GM19035 (cell line): ENCODE data around the gene APOBEC3B.
"Not testable (repeated sequence)": the region's sequence is repeated elsewhere in the genome, so short reads cannot be mapped to it uniquely, and the experiment has no call there.

Experiments
- ATAC-seq: cut with Tn5 transposase; IDR thresholded peaks from one replicate; pipeline ENCODE4 v1.9.1; 2021; ENCODE audit not compliant: unreplicated experiment

APOBEC3B gene

DNA sequence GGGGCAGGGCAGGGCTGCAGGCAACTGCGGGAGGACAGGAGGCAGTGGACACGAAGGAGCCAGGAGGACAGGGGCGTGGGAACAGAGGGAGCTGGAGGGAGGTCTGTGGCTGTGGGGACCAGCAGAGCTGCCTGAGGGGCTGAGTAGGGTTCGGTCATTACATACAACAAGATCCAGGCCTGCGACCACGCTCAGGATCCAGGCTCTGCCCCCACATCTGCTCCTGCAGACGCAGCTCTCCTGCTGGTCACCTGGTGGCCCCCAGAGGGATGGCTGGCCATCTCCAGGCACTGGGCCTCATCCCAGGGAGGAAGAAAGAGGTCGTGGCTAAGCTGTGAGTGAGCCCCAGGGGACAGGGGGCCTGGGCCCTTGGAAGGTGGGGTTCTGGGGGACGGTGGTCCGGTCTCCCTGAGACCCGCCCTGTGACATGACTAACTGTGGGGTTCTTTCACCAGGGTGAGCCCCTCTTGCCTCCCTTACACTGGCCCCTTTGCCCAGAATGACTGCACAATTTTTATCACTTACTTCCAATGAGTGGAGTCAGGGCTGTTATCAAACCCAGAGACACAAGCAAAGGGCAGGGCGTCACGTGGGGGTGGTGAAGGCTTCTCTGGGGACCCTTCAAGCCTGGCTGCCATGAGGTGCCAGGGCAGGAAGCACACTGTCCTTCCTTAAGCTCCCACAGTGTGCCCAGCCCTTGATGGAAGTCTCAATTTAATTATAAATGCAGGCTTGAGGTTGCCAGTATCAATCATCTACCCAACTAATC is 31.4 kb upstream of the APOBEC3B start:
- no peak for ATAC-seq

DNA sequence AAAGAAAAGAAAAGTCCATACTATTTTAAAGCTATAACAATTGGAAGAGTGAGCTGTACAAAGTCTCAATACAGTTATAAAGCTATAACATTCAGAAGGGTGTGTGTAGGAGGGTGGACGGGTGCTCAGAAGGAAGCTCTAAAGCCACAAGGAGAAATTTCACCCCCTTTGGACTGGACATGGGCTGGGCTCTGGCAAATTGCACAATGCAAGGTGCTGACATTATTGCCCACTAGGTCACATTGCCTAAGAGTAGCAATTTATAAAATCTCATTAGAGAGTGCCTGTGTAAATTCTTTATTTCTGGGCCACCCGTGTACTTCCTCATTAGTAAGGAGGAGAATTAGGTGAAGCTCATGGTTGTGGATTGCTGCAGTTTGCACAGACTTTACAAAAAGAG is 30.4 kb upstream of the APOBEC3B start:
- ATAC-seq: no peak

DNA sequence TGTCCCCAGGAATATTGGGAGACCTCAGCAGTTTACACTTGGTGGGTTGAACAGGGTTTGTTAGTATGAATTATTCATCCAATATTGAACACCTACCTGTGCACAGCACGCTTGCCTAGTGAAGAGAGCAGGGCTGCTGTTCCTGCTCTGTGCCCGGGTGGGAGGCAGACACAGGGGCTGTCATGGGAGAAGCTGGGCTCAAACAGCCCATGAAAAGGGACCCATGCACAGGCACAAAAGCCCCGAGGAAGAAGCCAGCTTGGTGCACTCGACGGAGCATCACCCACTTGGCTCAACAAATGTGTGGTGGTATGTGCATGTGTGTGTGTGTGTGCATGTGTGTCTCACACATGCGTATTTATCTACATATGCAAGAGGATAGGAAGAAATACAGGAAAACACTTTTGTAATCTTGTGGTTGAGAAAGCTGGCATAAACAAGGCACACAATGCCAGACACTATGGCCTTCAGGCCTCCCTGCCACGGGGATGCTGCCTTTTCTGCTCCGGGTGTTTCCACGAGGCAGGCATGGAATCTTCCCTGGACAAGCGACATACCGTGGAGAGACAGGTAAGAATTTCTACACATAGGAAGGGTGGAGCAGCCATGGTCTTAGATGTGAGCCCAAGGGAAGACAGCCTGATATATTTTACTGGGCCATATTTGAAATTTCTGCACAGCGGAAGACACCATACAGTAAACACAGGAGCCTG is 29.7 kb upstream of the APOBEC3B start:
- ATAC-seq: no peak

DNA sequence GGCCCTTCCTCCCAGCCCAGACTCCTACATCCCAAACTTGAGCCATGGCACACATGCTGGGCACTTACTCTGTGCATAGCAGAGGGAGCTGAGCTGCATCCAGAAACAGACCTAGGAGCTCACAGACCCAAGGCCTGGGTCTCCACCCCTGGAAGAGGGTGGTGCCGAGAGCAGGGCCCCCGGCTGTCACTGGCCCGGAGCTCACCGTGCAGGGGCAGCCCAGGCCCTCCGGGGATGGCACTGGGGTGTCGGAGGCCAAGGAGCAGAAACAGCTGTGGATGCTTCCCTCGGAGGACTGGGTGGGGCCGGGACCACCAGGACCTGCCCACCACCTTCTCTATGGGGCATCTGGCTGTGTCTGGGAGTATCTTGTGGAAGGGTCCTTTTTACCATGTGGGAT is 29.1 kb upstream of the APOBEC3B start:
- ATAC-seq: no peak

DNA sequence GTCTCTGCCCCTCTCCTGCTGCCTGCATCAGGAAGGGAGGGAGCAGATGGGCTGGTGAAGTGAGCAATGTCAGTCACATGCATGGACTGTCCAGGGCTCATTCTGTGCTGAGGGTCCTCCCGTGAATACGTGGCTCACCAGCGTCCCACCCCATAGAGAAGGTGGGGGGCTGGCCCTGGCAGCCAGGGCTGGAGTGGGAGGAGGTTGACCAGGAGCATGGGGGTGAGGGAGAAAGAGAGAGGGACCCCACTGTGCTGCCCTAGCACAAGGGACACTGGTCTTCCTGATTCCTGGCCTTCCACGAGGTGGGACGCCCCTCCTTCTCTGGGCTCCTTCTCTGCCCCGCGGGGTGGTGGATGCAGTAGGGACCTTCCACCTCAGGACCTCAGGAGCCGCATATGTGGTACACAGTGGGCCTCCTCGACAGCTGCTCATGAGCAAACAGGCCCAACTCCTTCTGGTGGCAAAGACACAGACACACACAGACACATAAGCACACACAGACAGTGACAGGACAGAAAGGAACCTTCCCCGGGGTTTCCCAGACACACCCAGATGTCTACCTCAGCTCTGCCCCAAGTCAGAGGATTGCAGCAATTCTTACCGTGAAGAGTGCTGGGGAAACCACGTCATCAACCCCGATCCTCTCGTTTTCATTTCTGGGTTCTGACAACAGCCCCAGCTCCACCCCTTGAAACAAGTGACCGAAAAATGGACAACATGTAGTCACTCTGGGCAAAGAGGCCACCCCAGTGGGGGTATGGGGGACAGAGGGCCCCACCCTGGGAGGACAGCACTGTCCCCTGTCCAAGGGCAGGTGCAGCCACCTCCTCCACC is 28.4 kb upstream of the APOBEC3B start:
- ATAC-seq: peak; percentile 77

DNA sequence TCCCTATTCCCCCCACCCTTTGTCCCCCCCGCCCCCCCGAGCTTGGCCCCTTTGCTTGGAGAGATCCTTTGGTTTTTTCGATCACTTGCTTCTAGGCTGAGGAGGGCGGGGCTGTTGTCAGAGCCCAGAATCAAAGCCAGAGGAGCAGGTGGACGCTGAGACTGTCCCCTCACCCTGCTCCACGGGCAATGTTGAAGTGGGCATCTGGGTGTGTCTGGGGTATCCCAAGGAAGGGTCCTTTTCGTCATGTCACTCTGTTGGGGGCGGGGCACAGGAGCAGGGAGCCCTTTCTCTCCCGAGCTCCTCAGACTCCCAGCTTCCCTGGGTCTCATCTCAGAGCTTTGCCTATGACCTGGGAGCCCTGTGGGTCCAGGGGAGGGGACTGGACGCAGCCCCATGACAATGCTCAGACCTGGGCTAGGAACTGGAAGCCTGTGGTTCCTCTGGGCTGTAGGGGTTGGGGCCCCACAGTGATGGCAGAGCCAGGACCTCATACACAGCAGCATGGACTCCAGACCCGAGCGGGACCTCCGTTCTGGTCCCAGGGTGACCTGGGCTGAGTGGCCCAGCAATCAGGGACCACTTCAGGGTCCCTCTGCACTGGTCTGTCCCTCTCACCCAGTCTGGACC is 27.6 kb upstream of the APOBEC3B start:
- no peak for ATAC-seq

DNA sequence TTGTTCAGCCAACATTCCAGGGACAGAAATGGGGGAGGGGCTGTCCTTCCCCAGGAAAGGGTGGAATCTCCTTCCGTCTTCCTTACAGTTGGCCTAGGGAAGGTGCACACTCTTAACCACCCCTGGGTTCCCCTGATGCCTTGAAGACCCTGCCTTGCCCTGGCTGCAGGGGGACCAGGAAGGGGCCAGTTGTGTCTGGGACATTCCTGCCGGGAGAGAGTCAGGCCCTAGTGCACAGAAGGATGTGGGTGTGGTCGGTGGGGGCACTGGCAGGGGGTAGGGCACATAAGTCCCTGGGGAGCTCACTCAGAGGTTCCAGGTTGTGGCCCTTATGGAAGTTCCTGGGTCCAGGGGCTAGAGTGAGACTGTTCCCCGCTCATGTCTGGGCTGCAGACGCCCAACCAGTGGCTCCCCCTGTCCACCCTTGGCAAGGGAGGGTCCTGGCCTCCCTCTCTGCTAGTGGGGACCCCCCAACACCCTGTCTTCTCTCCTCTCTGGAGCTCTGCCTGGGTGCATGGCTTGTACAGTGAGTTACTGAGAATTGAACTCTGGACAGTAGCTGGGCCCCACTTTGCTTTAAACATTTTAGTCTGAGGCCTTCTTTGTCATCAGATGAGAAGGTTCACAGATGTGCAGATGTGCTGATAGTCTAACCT is 26.8 kb upstream of the APOBEC3B start:
- ATAC-seq: no peak

DNA sequence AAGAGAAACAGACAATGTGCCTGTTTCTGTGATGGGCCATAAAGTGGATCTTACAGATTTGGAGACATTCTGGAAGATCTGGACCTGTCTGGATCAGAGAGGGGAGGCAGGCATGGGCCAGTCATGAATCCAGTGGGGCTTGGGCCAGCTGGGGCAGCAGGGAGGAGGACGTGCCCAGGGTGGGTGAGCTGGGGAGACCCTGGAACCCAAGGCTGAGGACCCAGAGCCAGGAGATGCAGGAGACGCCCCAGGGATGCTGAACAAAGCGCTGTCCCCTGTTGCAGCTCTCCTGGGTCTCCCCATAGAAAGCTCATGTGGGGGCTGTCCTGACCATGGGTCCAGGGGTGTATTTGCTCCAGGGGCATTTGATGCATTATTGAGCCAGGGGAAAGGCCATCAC is 26.2 kb upstream of the APOBEC3B start:
- ATAC-seq: no peak

DNA sequence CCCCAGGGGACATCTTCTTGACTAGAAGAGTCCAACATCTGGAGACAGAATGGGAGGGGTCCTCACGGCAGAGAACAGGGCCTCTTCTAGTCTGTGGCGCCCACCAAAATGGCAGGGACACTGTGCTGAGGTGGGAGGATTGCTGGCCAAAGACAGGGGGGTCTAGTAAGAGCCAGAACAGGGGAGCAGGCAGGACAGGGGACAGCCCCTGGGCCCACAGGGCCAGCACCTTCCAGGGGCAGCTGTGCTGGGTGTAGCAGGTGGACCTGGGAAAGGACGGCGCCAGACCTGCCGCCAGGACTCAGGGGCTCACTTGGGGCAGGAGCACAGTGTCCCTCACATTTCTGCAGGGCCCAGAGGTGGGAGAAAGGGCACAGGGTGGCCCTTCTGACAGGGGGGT is 25.6 kb upstream of the APOBEC3B start:
- no peak for ATAC-seq

DNA sequence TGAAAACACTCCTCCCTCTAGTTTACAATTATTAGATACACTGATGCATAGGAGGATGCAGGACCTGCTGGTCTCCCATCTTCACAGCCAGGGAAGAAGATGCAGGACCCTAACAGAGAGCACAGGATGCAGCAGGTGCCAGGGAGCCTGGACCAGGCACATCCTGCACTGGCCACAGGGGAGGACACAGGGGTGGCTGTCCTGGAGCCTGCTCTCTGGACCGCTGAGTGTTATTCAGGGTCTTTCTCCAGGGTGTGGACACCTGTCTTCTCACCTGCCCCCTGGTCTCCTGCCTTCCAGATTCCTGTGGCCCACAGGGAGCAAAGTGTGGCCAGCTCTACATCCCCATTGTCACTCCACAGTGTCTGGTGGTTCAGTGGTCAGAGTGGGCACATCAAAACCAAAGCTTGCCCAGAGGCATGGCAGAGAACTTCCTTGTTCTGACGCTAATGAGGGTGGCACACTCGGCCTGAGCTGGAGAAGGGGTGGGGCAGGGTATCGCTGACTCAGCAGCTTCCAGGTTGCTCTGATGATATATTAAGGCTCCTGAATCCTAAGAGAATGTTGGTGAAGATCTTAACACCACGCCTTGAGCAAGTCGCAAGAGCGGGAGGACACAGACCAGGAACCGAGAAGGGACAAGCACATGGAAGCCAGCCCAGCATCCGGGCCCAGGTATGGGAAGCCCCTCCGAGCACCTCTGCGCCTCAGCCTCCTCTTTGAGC is 24.9 kb upstream of the APOBEC3B start, which contains the start of gene APOBEC3A:
Gene APOBEC3A (plus strand): TSS at position 564 of the 725 bp plus-strand sequence. CDS start 83 bp downstream, at position 647.
- no peak for ATAC-seq

DNA sequence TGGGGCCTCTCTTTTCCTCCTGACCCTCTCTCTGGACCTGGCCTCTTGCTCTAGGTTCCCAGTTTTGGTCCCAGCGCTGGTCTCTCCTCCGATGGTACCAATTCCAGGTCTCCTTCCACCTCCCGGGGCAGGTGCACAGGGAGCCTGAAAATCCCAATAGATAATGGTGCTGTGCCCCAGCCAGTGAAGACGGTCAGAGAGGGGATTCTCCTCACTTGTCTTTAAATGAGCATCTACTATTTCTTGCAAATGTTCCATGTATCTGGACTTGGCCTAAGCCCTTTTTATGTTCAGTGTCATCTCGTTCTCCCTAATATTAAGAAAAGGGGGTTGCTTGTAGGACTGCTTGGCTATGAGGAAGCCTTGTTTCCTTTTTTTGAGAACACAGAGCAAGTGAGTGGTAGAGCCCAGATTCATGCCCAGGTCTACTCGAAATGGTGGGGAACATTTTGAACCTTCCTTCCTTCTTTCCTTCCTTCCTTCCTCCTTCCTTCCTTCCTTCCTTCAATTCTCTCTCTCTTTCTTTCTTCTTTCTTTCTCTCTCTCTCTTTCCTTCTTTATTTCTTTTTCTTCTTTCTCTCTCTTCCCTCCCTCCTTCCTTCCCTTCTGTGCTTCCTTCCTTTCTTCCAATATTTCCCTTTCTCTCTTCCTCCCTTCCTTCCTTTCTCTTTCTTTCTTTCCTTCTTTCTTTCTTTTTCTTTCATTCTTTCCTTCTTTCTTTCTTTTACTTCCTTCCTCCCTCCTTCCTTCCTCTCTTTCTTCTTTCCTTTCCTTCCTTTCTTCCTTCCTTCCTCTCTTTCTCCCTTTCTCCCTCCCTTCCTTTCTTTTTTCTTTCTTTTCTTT is 24.1 kb upstream of the APOBEC3B start:
- no peak for ATAC-seq

DNA sequence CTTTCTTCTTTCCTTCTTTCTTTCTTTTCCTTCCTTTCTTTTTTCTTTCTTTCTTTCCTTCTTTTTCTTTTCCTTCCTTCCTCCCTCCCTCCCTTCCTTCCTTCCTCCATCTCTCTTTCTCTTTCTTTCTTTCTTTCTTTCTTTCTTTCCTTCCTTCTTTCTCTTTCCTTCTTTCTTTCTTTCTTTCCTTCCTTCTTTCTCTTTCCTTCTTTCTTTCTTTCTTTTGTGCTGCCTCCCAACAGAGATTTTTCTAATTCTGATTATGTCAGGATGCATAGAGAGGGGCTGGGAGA is 23.6 kb upstream of the APOBEC3B start:
- ATAC-seq: not testable (repeated sequence)

DNA sequence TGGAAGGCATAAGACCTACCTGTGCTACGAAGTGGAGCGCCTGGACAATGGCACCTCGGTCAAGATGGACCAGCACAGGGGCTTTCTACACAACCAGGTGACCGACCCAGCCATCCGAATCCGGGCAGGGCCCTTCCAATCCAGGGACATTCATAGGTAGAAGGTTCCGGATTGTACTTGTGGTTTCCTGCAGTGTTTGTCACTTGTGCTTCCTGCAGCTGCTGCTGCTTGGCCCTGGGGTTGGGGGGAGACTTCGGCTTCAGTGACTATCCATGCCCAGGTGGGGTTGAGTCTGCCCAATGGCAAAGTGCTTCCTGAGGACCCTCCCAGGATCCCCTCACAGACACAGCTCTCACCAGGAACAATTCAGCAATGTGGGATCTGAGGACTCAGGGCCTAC is 22.6 kb upstream of the APOBEC3B start:
- ATAC-seq: no peak

DNA sequence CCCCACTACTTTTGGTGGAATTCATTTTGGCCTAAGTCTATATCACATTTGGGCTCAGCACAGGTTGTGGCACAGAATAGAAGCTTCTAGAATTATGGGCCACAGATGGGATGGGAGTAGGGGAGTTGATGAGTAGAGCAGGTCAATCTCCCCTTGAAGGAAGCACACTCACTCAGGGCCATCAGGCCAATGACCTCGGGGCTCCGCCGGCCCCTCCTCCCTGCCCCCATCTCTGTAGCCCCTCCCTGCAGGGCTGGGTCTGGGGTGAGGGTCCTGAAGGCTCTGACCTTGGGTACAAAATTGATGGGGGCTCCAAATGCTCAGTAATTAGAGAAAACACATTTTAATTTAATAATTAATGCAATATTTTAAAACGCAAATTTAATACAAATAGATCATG is 21.5 kb upstream of the APOBEC3B start:
- not testable (repeated sequence) for ATAC-seq

DNA sequence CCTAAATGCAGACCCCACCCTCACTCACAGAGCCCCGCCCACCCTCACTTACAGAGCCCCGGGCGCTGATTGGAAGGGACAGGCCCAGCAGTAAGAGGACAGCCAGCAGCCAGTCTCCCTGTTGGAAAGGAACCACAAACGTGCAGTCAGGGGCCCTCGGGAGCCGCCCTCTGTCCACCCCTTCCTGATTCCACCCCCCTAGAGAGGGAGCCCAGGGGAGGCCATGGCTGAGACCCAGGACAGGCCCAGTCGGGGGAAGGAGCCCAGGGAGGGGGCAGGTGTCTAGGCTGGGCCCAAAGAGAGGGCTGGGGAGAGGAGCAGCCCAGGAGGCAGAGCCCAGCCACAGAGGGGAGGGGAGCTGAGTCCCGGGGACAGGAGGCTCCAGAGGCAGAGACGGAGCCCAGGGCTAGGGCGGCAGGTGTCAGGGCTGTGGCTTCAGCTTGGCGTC is 18.8 kb upstream of the APOBEC3B start:
- not testable (repeated sequence) for ATAC-seq

DNA sequence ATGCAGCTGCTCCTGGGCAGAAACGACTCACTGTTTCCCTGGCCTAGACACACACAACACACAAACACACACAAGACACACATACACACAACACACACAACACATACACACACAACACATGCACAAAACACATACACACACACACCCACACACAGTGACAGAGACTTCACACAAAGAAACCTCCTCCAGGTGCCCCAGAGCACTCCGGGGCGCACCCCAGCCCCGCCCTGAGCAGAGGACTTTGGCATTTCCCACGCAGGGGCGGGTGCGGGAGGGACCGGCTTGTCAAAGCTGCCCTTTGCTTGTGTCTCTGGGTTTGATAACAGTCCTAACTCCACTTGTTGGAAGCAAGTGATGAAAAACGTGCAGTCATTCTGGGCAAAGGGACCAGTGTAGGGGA is 18.3 kb upstream of the APOBEC3B start:
- ATAC-seq: no peak

DNA sequence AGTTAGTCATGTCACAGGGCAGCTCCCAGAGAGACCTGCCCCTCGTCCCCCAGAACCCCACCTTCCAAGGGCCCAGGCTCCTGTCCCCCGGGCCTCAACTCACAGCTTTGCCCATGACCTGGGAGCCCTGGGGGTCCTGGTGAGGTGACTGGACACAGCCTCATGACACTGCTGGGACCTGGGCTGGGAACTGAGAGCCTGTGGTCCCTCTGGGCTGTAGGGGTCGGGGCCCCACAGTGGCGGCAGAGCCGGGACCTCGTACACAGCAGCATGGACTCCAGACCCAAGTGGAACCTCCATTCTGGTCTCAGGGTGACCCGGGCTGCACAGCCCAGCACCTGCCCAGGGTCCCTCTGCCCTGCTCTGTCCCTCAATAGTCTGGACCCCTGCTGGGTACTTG is 17.8 kb upstream of the APOBEC3B start:
- ATAC-seq: no peak

DNA sequence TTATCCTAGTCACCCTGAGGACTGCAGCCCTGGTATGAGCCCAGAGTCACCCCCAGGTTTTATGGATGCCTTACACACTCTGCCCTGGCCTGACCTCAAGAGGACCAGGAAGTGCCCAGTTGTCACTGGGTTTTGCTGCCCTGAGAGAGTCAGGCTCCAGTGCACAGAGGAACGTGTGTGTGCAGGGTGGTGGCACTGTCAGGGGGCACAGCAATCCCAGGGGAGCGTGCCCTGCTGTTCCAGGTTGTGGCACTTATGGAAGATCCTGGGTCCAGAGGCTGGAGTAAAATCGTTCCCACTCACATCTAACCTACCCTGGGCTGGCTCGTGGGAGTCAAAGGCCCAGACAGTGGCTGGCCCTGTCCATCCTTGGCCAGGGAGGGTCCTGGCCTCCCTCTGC is 17.2 kb upstream of the APOBEC3B start:
- ATAC-seq: no peak
